Measurements from ENCODE around the gene AHNAK.

DNA sequence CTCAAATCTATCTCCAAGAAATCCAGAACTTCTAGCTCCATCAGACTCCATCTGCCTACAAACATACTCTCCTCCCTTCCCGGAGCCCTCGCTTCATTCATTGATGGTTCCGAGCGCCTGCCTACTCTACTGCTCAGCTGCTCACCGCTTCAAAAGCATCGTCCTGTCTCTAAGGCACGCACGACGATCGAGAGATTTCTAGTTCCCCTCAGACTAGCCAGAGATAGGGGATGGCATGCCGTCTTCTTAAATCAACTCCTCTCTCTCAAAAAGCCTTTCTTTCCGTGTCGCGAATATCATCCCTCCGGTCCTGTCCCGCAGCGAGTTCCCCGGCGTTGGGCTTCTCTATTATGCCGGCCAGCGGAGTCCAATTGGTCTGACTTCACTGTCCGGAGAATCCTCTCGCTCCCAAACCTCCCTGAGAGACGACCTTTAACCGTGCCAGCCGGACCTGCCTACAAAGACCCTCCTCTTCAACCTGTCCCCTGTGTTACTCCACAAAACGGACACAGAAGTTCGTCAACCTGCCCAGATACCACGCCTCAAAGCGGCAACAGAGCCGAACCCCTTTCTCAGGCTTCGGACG lies 26.5 kb upstream of the AHNAK start:
- no peak for TF ChIP-seq CTCF (IDR thresholded peaks at IDR 0.05)
- TF ChIP-seq POLR2A (IDR thresholded peaks at IDR 0.05), result no peak
